DOHH2 (cell line): ENCODE measurements around the gene PCDHB14.
A peak's percentile ranks its signal among the peaks of the same experiment; 100 is the strongest.

ENCODE experiments used
- EZH2phosphoT487 ChIP-seq: fragments of 200-600 bp; sonication (generic); IDR thresholded peaks from 2 replicates; pipeline ENCODE4 v1.6.1; 2017; ENCODE audit warnings: borderline replicate concordance, mild to moderate bottlenecking, antibody characterized with exemption, low read length, moderate library complexity, mixed read lengths
- TF ChIP-seq, protein P1 (sequence below): fragments of 200-600 bp; sonication (generic); IDR thresholded peaks from one replicate; pipeline ENCODE4 v1.5.1; 2014; ENCODE audit warnings: antibody characterized with exemption, mild to moderate bottlenecking, low read depth, low read length; ENCODE audit not compliant: poor library complexity, severe bottlenecking

DNA sequence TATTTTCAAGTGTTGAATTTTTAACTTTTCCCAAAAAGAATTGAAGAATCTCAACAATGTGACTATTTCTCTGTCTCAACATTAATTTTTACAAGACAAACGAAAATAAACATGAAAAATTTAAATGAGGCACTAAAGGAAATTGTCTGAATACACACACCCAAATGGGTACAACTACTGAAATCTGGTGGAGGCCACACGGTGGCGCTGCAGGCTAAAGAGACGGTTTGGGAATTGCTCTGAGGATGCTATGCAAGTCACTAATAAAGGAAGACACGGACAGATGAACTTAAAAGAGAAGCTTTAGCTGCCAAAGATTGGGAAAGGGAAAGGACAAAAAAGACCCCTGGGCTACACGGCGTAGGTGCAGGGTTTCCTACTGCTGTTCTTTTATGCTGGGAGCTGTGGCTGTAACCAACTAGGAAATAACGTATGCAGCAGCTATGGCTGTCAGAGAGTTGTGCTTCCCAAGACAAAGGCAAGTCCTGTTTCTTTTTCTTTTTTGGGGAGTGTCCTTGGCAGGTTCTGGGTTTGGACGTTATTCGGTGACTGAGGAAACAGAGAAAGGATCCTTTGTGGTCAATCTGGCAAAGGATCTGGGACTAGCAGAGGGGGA lies 30.9 kb upstream of the PCDHB14 start, which contains the start of gene PCDHB10:
- TF ChIP-seq, protein P1, sequence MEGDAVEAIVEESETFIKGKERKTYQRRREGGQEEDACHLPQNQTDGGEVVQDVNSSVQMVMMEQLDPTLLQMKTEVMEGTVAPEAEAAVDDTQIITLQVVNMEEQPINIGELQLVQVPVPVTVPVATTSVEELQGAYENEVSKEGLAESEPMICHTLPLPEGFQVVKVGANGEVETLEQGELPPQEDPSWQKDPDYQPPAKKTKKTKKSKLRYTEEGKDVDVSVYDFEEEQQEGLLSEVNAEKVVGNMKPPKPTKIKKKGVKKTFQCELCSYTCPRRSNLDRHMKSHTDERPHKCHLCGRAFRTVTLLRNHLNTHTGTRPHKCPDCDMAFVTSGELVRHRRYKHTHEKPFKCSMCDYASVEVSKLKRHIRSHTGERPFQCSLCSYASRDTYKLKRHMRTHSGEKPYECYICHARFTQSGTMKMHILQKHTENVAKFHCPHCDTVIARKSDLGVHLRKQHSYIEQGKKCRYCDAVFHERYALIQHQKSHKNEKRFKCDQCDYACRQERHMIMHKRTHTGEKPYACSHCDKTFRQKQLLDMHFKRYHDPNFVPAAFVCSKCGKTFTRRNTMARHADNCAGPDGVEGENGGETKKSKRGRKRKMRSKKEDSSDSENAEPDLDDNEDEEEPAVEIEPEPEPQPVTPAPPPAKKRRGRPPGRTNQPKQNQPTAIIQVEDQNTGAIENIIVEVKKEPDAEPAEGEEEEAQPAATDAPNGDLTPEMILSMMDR, result peak; percentile 89
- no peak for TF ChIP-seq EZH2phosphoT487
